Fibroblast of mammary gland (primary cell): ENCODE data around the gene IL1A.

ENCODE experiments used
- DNase-seq: peaks from one replicate; pipeline ENCODE4 v3.0.0-alpha.2; 2010; ENCODE audit warnings: low read depth
- H3K4me3 ChIP-seq: 2 replicates; pipeline ENCODE4 v1.5.1; 2011; ENCODE audit warnings: low read depth, mild to moderate bottlenecking, low read length, moderate library complexity; ENCODE audit not compliant: control insufficient read depth
- CTCF ChIP-seq: conservative IDR thresholded peaks from 2 replicates; pipeline ENCODE4 v1.5.1; 2011; ENCODE audit warnings: low read depth, low read length, inconsistent platforms; ENCODE audit not compliant: control insufficient read depth, insufficient read depth

Gene IL1A

GRCh38 chr2:112730791-112731190, 53.5 kb downstream of the IL1A start:
- no peak for TF ChIP-seq CTCF

DNA sequence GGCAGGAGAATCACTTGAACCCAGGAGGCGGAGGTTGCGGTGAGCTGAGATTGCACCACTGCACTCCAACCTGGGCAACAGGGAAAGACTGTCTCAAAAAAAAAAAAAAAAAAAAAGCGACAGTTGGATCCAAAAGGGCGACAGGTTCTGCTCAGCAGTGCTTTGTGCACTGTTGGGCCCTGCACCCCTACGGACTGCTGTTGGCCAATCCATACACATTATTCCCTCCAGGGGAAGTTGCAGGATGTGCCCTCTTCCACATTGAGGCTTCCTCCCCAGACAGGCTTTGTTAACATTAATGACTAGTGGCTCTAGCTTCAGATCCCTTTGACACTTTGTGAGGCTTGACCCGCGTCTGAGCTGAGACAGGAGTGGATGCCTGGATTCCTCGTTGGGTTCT, 54.1 kb downstream of the IL1A start:
- DNase-seq: no peak
- no peak for TF ChIP-seq CTCF
- H3K4me3 ChIP-seq: no peak overlapping the region

More at GRCh38 chr2:112730791-112731190, 53.5 kb downstream of the IL1A start:
- no peak for DNase-seq
- H3K4me3 ChIP-seq: no peak overlapping the region

- H3K4me3 ChIP-seq: no peak overlapping the region
- no peak for DNase-seq
- no peak for TF ChIP-seq CTCF
These were observed 55.7 kb downstream of the IL1A start for GRCh38 chr2:112728378-112729175.

DNA sequence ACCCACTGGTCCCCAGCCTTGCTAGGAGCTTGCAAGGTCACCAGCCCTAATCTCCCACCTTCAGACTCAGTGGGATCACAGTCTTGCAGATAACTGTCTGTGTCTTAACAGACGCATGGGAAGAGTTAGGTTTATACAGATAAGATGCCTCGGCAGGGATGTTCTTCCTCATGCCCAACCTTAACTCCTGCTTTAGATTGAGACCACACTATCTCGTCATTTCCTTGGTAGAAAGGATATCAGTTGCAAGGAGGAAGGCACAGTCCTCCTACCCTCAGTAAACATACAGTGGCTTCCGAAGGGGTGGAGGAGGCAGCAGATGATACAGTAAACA, 56.3 kb downstream of the IL1A start:
- no peak overlapping the region for H3K4me3 ChIP-seq
- no peak for TF ChIP-seq CTCF
- no peak for DNase-seq

DNA sequence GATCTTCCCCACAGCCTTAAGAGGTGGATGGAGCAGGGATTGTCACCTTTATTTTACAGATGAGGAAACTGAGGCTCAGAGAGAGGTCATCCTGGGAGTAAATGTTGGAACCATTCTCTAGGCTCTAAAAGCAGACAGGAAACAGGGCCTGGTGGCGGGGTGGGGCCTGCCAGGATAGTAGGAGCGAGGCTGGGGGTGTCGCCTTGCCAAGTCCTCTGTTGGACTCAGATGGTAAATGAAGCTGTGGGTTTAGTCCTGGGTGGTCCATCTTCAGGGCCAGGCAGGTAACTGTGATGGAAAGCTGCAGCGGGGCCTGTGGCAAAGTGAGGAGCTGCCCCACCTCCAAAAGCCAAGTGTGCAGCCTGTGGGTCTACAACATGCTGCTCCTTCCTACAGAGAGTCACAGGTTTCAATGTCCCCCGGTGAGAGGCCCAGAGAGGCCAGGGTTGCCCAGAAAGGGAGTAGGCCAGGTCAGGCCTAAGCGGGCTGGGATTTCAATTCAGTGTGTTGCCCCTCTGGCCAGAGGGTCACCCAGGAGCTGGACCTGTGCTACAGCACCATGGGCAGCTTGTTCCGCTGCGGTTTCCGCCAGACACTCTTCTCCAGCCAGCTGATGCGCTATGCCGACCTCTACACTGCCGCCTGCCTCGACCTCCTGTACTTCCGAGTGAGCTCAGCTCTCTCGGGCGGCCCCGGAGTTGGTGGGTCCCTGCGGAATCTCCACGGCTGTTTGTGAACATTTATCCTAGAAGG, 56.8 kb downstream of the IL1A start:
- DNase-seq: no peak

More for the DNA sequence above, 56.8 kb downstream of the IL1A start:
- no peak for TF ChIP-seq CTCF
- H3K4me3 ChIP-seq: no peak overlapping the region
